Astrocyte (in vitro differentiated cells and primary cell): Measurements from ENCODE around the gene TEX29.

Source experiments
- EZH2 ChIP-seq: IDR thresholded peaks from 2 replicates; pipeline ENCODE4 v1.6.1; 2012; ENCODE audit warnings: mild to moderate bottlenecking, low read length, inconsistent platforms; ENCODE audit not compliant: insufficient read depth
- TF ChIP-seq, protein P1 (sequence below): IDR thresholded peaks from 2 replicates; pipeline ENCODE4 v1.5.1; 2011; ENCODE audit warnings: low read depth, mild to moderate bottlenecking, inconsistent platforms, low read length, moderate library complexity; ENCODE audit not compliant: insufficient read depth

DNA sequence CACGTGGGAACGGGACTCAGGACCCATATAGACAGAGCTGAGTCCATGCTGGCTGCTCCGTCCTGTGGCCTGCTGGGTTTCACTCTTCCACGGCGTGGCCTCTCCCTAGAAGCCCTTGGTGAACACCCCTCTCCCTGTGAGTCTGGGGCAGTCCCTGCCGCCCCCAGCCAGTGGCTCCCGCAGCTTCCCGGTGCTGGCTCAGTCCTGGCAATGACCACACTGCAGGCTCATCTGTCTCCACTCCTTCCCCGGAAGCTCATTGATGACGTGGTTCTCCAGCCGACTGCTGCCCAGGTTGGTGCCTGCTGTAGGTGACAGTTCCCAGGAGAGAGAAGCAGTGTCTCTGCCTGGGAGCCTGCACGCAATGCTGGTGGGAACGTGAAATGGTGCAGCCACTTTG, 2.1 kb upstream of the TEX29 start:
- TF ChIP-seq EZH2, result no peak
- TF ChIP-seq, protein P1, sequence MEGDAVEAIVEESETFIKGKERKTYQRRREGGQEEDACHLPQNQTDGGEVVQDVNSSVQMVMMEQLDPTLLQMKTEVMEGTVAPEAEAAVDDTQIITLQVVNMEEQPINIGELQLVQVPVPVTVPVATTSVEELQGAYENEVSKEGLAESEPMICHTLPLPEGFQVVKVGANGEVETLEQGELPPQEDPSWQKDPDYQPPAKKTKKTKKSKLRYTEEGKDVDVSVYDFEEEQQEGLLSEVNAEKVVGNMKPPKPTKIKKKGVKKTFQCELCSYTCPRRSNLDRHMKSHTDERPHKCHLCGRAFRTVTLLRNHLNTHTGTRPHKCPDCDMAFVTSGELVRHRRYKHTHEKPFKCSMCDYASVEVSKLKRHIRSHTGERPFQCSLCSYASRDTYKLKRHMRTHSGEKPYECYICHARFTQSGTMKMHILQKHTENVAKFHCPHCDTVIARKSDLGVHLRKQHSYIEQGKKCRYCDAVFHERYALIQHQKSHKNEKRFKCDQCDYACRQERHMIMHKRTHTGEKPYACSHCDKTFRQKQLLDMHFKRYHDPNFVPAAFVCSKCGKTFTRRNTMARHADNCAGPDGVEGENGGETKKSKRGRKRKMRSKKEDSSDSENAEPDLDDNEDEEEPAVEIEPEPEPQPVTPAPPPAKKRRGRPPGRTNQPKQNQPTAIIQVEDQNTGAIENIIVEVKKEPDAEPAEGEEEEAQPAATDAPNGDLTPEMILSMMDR, result no peak
